Left ventricle myocardium superior (tissue), 1 donor: ENCODE data around the gene FAM120A. TPM values are rescaled to one million over a fixed set of nuclear protein-coding genes. Genes with fewer than 3 reads are reported as not detected.
A peak's percentile ranks its signal among the peaks of the same experiment; 100 is the strongest.
"Not testable (repeated sequence)": the region's sequence is repeated elsewhere in the genome, so short reads cannot be mapped to it uniquely, and the experiment has no call there.

Source experiments
- ATAC-seq: fragments of 200-7000 bp; cut with Tn5 transposase; one replicate; pipeline ENCODE4 v1.9.1; 2020; ENCODE audit warnings: mild to moderate bottlenecking, moderate library complexity
- DNase-seq: peaks from one replicate; pipeline ENCODE4 v3.0.0-alpha.2; 2020
- intact Hi-C: fragments of 100-400 bp; cut with micrococcal nuclease; formaldehyde crosslinking; loops from one replicate; pipeline ENCODE4 v1.11.0; 2022
- total RNA-seq: library from RNA; stranded (reverse); fragmentation: NEBNext Ultra II Directional; extraction: Animal tissue kit (Norgen Biotek cat#: 25700); gene quantifications from one replicate; pipeline ENCODE4 v1.2.1, GENCODE V29; 2021
- donor health status: DM: no; HTN: yes; CAD: no; lungs with severe emphysema.

The FAM120A gene
- total RNA-seq, 1 donor from 2014 or later = 112 TPM

DNA sequence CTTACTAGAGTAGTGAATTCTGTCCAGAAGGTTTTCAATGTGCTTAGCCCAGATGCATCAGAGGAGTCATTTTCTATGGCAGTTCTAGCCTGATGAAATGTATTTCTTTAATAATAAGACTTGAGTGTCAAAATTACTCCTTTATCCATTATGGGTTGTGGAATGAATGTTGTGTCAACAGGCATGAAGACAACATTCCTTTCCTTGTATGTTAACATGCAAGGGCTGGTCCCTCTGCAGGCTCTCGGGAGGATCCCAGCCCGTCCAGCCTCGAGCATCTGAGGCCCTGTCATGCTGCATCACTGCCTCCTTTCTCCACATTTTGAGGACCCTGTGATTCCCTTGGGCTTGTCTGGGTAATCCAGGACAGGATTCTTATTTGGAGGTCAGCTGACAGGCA lies 44.8 kb downstream of the FAM120A start:
- no peak for DNase-seq
- no peak for ATAC-seq
- intact Hi-C loops = no loop called here

- DNase-seq = no peak
- intact Hi-C loops = no loop called here
- ATAC-seq = peak; percentile 25
These were observed 49.2 kb downstream of the FAM120A start for GRCh38 chr9:93500571-93501298.

- ATAC-seq (peak; percentile 47), DNase-seq (no peak)
- intact Hi-C loops = no loop called here
These were observed 49.9 kb downstream of the FAM120A start for GRCh38 chr9:93501406-93501805.

- DNase-seq = no peak
- no peak for ATAC-seq
- intact Hi-C loops = no loop called here
These were observed 51.9 kb downstream of the FAM120A start for GRCh38 chr9:93503381-93503780.

GRCh38 chr9:93505541-93506132 lies 54.2 kb downstream of the FAM120A start:
- ATAC-seq (no peak), DNase-seq (no peak)
- intact Hi-C loops = no loop called here

DNA sequence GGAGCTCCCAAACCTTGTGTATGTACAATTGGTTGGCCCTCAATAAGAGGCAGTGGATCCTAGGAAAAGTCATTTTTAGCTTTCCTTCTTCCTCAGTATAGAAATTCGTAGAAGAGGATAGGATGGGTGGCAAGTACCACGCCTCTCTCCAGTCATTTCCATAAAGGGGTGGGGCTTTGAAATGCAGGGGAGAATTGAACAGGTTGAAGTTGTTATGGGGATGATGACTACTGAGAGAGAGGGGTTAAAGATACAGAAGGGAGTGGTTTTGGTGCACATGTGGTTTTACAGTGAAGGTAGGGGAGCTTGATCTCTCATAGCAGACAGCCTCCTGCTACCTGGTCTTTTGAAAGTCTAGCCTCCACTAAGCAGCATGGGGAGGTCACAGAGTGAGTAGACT lies 56.3 kb downstream of the FAM120A start:
- intact Hi-C loops = no loop called here
- ATAC-seq = no peak
- no peak for DNase-seq

- intact Hi-C loops = no loop called here
- DNase-seq (no peak), ATAC-seq (no peak)
These were observed 56.7 kb downstream of the FAM120A start for GRCh38 chr9:93508207-93508606.

GRCh38 chr9:93509084-93509483 lies 57.6 kb downstream of the FAM120A start:
- ATAC-seq = no peak
- intact Hi-C loops = no loop called here
- DNase-seq = no peak

DNA sequence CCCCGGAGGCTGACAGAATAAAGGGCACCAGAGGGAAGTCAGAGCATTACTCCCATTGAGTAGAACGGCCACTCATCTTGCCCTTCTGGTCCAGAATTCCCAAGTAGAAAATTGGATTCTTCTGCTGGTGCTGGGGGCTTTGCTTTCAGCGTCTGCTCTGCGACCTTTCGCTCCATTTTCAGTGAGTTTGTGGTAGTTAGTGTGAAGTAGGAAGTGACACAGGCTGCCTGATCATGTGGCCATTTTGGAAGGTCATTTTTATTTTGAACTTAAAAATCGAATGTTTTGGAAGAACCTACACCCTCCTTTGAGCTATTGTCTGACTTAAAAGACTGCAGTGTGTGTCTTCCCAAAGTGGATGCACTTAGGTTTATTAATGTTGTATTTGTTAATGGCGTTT lies 58.6 kb downstream of the FAM120A start:
- no peak for DNase-seq
- no peak for ATAC-seq
- intact Hi-C loops = no loop called here

DNA sequence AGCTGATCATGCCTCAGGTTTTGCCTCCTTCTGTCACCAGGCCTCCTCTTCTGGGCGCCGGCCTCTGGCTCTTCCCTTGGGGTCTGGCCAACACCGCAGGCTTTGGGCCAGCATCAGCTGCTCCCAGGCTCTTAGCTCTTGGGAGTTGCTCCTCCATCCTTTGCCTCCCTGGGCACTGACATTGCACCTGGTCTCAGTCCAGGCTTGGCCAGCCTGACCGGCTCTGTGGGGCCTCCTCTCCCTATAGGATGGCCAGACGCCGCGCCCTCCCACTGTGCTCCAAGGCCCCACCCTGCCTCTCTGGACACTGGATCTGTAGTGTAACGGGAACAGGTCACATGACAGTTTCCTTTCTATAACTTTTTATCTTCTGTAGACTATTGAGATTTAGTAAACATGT lies 59.7 kb downstream of the FAM120A start:
- intact Hi-C loops = not testable (repeated sequence)
- peak; percentile 97 for ATAC-seq
- peak; percentile 88 for DNase-seq

DNA sequence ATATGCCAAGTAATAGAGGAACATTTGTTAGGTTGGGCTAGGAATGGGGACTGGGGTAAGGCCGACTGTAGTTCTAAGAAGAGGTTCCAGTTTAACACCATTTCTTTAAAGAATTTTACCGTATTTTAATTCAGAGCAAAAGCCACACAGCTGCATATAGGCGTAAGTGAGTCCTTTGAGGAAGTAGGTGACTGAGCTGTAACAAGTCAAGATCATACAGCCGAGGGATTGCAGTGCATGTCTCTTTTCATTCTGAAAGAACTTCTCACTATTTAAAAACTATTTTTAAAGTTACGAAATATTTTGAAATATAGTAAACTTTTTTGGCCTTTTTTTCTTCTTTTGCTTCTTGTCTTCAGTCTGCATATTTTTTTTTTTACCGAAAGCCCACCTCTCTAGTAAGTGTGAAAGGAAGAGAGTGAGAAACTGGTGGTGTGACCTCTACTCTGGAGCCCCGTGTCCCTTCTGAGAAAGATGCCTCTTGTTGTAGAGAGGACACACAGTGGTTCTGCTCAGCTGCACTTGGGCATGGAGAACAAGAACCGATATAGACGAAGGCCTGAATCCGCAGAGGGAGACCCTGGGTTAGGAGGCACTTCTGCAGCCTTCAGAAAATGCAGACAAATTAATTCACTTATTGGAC lies 60.8 kb downstream of the FAM120A start:
- DNase-seq, intact Hi-C loops, ATAC-seq: not testable (repeated sequence)

DNA sequence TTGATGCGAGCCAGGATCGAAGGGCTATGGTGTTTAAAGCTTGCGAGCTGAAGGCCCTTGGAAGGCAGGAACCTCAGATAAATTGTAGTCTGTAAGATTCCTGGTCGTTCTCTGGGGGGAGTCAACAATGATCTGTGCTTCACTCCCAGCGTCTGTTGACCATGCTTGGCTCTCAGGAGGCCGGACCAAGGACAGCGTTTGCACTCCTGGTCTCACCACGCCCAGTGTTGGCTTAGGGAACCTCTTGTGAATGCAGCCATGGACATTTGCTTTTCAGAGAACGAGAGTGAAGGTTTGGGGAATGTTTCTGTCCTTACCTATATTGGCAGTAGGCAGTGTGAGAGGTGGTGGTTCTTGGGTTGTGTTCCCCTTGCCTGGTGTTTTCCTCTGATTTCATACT lies 62.1 kb downstream of the FAM120A start:
- intact Hi-C loops = no loop called here
- DNase-seq (no peak), ATAC-seq (no peak)

- no peak for ATAC-seq
- intact Hi-C loops = no loop called here
- DNase-seq = no peak
These were observed 65.8 kb downstream of the FAM120A start for GRCh38 chr9:93517331-93517730.

- no peak for ATAC-seq
- no peak for DNase-seq
- intact Hi-C loops = no loop called here
These were observed 69.0 kb downstream of the FAM120A start for GRCh38 chr9:93520523-93520922.

DNA sequence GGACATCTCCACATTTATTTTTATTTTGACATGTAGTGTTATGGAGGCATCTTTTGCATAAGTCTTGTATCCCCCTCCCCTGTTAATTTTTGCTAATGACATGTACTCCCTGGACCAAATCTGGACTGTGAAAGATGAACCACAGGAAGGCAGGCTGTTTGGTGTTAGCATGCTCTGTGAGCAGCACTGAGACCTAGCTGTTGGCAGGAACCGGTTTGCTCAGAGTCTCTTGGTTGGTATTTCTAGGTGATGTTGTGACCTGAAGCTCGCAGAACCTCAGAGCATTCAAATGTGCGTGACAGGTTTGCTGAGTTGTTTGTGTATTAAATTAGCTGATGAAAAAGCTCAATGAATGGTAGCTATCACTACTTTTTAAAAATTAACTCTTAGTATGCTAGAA lies 71.3 kb downstream of the FAM120A start:
- intact Hi-C loops = no loop called here
- ATAC-seq = peak; percentile 42
- no peak for DNase-seq

DNA sequence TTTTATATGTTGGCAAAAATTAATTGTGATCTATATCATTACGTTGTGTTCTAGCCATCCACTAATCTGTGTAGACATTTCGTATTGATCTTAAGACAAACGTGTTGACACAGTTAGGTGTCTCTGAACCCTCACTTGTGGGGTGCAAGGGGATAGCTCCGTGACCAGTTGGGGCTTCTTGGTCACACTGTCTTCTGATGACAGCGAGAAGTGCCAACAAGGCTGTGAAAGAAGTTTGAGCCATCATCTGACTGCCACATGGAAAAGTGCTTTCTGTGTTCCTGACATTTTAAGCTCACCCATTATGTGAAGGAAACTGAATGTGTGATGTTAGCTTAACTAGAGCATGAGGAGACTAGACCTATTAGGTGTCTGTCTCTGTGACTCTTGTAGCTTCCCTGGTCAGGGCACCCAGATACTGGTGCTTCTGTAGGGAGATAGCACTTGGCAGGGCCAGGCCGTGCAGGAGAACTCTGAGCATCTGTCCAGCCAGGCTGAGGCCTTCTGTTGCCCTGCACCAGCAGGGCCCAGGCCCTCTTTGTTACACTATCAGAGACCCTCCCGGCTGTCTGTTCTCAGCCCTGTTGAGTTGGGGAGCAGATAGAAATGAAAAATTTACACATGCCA lies 72.1 kb downstream of the FAM120A start:
- intact Hi-C loops = no loop called here
- peak; percentile 65 for DNase-seq
- peak; percentile 89 for ATAC-seq

DNA sequence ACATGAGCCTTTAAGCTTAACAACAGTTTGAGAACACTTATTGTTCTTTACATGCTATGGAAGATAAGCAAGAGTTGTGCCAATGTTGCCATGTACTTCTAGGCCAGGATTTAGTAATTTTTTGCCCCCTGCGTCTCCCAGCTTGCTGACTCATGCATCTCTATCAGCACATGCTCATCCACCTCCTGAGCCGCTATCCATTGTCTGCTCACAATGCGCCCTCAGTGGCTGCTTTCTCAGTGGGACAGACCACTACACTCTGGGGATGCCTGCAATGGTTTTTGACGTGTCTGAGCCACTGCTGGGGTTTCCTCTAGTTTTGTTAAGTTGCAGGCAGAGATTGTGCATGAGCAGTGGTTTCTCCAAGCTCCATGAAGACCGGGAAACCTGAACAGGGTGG lies 74.0 kb downstream of the FAM120A start:
- ATAC-seq = no peak
- intact Hi-C loops = no loop called here

GRCh38 chr9:93531374-93531773 lies 79.9 kb downstream of the FAM120A start:
- no peak for DNase-seq
- peak; percentile 39 for ATAC-seq
- intact Hi-C loops = no loop called here

More for the DNA sequence above, 74.0 kb downstream of the FAM120A start:
- DNase-seq = no peak

DNA sequence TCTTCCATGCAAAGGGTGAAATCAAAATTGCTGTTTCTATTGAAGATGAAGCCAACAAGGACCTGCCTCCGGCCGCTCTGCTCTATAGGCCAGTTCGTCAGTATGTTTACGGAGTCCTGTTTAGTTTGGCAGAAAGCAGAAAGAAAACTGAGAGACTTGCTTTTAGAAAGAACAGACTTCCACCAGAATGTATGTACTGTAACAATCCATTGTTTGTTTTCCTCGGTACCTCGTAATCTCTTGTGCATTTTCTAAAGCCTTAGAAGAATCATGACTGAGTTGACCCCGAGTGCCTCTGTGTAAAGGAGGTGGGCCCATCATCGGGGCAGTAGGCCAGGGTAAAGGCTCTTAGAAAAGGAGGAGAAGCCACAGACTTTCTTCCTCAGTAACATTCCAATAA lies 80.7 kb downstream of the FAM120A start:
- ATAC-seq (no peak), DNase-seq (no peak)
- intact Hi-C loops = no loop called here

DNA sequence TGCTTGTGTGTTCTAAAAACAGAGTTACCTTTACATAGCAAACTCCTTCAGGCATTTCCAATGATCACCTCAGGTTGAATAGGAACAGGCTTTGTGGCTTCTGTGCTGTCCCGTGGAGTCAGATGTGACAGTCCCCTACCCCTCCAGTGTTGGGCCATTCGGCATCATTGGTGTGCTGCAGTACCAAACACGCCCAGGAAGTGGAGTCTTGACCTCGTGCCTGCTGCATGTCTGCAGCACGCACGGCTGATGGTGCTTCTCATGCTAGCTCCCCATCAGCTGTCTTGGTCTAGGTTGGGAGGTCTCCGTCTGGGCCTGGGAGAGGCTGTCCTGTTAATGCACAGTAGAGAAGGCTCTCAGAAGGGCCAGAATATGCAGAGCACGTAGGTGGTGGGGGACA lies 82.4 kb downstream of the FAM120A start:
- ATAC-seq = no peak
- intact Hi-C loops = no loop called here
- DNase-seq = no peak
